Hematopoietic multipotent progenitor cell treated with erythropoietin and hydrocortisone succinate and interleukin-3 and kit ligand, for 15 days (in vitro differentiated cells): Measurements from ENCODE around the gene IKZF3.
"Not testable (repeated sequence)": the region's sequence is repeated elsewhere in the genome, so short reads cannot be mapped to it uniquely, and the experiment has no call there.

Experiments used
- DNase-seq: peaks from one replicate; pipeline ENCODE4 v3.0.0-alpha.2; 2015; ENCODE audit warnings: low spot score

The IKZF3 gene

DNA sequence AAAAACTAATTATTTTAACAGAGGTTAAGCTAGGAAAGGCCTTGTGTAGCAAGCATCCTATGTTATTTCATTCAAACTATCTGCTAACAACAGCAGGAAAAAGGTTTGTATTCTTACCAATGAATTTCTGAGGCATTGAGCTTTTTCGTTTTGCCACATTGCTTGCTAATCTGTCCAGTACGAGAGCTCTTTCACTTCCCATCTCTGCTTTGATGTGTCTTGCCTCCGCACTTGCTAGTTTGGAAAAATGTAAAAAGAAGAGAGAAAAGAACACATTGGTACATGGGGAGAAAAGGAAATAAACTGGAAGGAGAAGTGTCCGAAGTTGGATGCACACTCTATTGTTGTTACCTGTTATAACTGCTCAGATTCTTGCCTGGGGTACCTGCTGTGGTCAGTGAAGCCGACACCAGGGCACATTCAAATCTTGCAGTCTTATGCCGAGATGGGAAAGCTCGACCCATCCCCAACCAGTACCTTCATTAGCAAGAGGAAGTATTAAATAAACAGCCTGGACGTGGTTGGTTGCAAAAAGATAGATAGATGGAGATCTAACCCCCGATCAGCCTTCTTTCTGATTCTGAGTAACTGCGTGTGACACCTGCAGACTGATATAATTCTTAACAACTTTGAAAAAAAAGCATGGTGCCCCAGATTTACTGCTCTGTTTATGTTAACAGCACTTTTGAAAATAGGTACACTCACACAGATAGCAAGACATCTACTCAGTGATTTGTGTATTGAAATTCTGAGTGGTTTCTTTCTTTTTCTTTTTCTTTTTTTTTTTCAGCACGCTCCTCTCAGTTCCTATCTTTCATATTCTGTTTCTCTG is 86.4 kb downstream of the IKZF3 start:
- no peak for DNase-seq

DNA sequence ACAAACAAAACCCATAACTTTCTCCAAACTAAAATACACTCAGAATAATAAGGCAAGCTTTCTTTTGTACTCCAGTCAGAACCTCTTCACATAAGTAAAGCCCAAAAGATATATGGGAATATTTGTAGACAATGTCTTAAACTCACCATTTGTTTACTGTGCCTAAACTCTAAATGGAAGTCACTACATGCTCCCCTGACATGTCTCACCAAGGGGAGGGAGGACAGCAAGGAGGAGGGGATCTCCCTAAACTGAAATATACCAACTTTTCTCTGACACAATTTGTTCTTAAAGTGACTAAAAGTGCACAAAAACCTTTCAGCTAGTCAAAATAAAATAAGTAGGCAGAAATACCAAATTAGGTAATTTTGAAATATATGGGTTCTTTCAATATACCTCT is 87.9 kb downstream of the IKZF3 start:
- DNase-seq = no peak

GRCh38 chr17:39775031-39775430 is 89.1 kb downstream of the IKZF3 start:
- DNase-seq = no peak

- no peak for DNase-seq
Observed at GRCh38 chr17:39774047-39774446, 90.1 kb downstream of the IKZF3 start.

DNA sequence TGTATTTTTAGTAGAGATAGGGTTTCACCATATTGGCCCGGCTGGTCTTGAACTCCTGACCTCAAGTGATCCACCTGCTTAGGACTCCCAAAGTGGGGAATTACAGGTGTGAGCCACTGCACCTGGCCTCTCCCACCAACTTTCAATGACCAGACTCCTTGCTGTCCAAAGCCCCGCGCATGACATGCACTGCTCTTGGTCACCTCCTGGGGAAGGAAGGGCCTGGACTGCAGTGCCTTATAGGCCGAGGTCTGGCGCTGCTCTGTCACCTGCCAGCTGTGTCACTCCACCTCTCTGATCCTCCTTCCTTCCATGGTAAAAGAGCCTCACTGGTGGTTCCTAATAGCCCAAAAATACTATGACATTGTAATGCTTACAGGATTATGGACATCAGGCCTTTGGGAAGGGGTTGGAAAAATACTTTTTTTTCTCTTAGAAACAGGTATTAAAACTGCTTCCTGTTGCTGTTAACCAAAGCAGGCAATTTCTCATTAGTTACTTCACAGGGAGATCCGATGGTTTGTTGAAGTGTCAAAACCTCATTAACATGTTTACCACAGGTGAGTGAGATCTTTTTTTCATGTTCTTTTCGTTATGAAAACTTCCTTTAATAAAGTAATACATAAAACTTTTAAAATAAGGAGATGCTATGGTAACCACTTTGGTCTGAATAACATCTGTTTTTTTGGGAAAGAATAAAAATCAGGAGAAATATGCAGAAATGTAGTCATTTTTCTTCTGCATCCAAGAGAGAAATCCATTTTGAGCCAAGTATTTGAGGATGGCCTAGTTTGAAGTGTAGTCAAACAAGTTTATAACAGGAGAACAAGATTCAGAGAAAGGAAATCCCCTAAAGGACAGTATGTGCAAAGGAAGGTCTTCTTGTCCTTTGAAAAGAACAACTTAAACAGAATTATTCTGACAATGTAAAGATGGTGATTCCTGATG is 90.9 kb downstream of the IKZF3 start:
- DNase-seq = no peak

GRCh38 chr17:39772415-39772814 is 91.7 kb downstream of the IKZF3 start:
- DNase-seq = no peak

DNA sequence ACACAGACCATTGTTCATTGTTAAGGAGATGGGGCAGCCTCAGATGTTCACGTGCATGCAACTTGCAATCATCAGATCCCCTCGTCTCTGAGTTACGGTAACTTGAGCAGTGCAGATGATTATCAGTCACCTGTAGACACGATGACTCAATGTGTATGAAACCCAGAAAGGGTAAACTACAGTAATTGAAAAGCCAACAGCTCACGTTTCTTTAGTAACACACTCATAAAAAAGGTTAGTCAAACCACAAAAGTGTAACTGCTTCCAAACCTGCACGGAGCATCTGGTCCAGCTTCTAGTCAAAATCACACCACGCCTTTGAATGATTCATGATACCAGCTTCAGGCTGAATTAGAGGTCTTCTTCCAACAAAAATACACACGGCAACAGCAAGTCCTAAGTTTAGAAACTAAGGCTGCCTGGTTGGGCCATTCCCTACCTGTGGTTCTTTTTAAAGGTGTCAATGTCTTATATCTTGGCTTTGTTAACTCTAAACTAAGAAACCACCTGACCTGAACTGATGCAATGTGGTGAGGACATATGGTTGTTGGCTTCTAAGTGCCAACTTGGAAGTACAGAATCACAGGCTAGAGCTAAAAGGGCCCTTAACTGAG is 94.0 kb downstream of the IKZF3 start:
- DNase-seq = no peak

DNA sequence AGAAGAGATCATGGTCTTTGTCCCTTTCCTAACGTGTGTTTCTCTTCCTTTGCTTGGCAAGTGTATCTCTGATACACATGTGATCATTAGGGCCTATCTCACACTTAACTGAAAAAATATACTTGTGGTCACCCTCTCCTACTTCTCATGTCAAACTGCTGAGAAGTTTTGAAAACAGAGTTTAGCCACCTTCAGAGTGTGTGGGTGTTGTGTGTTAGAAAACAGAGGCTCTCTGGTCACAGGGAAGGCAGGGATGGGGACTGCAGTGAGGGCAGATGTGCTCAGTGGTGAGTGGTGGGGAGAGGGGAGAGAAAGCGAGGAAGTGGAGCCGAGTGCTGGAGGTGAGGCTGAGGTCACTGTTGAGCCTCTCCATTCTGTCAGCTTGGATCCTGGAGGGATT is 97.0 kb downstream of the IKZF3 start:
- no peak for DNase-seq

- DNase-seq = no peak
Observed at GRCh38 chr17:39765766-39766165, 98.3 kb downstream of the IKZF3 start.

GRCh38 chr17:39765175-39765574 is 98.9 kb downstream of the IKZF3 start:
- DNase-seq = no peak

DNA sequence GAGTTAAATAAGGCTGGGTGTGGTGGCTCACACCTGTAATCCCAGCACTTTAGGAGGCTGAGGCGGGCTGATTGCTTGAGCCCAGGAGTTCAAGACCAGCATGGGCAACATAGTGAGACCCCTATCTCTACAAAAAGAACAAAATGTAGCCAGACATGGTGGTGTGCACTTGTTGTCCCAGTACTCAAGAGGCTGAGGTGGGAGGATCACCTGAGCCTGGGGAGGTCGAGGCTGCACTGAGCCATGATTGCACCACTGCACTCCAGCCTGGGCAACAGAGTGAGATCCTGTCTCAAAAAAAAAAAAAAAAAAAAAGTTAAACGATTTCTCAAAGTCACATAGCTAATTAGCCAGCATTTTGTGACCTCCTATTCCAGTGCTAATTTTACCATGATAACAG is 99.9 kb downstream of the IKZF3 start:
- not testable (repeated sequence) for DNase-seq

DNA sequence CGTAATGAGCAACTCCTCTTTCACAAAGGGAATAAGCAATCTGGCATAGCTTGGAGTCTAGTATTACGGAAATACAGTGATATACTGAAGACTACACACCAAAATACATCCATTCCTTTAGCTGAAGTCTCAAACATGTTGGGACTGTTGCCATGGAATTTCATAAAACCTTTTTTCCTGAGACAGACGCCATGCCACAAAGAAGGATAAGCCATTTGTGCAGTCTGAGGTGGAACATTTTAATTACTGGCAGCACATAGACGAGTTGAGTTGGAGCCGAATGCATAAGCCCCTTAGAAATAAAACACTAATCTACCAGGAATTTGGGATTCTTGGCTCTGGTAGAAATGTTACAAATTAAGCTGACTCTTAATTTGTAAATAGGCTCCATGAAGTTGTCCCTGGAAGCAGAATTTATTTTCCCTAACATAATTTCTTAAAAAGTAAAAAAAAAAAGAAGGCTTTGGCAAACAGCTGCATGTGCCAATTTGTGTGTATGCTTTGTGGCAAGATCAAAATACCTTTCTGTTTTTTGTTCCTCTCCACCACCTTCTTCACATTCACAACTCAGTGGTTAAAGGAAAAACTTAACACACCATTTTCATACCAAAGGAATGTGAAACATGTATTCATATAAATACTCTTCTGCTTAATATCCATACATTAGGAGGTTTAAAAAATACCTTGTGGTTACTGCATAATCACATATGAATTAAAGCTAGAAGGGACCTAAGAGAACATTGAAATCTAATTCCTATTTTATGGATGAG is 100.9 kb downstream of the IKZF3 start:
- no peak for DNase-seq

DNA sequence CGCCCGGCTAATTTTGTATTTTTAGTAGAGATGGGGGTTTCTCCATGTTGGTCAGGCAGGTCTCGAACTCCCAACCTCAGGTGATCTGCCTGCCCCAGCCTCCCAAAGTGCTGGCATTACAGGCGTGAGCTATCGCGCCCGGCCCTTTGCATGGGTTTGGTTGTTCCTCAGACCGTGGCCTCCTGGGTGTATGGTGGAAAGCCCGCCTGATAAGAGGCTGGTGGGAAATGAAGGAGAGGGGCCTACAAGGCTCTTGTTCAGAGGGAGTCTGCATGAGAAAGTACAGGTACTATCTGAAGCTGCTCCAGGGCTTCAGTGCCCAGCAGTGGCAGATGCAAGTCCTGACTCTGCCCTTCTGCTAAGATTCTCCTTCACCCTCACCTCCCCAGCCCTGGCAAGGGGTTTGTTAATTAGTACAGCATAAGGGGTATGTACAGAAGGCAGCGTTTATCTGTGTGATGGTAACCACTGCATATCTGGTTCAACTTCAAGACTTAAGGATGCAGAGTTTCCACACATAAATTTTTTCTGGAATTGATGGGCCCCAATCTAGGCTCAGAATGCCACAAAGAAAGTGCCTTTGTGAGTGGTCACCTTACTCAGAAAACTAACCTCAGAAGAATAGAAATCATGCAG is 102.1 kb downstream of the IKZF3 start:
- DNase-seq = no peak

DNA sequence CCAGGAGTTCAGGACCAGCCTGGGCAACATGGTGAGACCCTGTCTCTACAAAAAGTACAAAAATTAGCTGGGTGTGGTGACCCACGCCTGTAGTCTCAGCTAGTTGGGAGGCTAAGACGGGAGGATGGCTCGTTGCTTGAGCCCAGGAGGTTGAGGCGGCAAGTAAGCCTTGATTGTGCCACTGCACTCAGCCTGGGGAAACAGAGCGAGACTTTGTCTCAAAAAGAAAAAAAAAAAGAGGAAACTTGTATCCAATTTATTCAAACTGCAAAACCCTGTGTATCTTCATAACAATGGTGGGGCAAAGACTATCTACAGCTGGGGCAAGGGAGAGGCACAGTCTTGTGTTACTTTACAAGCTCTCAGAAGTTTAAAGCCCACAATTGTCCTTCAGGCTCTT is 104.9 kb downstream of the IKZF3 start:
- DNase-seq = no peak

DNA sequence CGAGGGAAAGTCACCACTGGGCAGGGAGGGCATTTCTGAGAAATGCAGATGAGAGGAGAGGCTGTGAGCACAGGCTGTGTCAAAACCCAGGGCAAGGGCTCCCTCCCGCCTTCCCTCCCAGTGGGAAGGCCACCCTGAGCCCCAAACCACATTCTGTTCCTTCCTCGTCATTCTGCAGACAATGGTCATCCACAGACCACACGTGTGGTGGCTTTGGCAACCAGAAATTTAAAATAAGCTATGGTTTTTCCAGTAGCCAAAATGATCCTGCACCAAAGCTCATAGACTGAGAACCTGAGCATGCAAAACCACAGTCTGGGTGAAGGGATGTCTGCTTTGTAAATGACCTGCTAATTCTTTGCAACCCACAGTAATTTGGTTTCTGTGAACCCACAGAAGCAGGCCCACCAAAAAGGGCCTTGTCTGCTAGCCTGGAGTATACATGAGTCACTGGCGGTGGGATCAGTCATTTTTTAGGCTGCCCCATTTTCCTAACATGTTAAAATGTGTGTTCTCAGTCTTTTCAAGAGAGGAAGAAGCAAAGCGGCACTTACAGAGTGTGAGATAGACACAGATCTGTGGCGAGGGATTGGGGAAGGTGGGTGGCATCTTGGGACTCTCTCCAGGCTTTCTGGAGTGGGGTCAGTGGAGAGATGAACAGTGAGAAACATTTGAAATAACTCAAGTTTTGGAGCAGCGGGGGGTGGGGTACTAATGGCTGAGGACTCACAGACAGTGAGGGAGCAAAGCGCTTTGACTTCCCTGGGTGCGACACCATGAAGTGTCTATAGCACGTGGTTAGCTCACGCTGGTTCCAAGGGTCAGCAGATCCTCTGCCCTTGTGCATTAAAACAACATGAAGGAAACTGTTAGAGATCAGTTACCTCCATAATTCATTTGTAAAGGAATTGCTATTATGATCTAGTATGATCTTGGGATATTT is 105.9 kb downstream of the IKZF3 start:
- DNase-seq = no peak

- DNase-seq = no peak
Observed at GRCh38 chr17:39757176-39757662, 106.9 kb downstream of the IKZF3 start.

DNA sequence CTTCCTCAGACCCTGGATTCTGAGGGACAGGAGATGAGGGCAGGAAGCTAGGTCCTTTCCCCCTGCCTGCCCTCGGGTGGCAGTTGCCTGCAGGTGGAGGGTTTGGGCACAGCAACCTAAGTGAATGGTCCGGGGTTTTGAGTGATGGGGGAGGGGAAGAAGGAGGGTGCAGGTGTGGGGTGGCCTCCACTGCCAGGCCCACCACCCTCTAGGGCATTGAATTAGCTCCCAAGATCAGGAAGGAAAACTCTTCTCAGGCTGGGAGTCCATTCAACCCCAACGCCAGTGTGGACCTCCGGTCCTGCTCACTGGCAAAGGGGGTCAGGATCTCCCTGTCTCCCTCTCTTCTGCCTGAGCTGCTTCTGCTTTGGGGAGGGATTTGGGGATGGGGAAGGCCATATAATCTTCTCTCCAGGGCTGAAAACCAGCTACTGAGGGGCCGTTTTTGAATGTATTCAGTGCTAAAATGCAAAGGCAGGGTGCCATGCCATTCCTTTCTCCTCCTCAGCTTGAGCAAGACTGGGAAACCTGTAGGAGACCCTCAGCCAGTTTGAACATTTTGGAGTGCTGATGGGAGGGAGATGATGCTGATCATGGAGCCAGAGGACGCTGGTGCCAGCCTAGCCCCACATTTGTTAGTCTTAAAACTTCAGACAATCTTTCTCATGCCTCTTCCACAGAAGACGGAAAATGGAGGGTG is 107.6 kb downstream of the IKZF3 start:
- DNase-seq = no peak

GRCh38 chr17:39755554-39756379 is 108.3 kb downstream of the IKZF3 start:
- DNase-seq = no peak
